NCI-H2227 (cell line): ENCODE results near the gene CAB39.
"Not testable (repeated sequence)": the region's sequence is repeated elsewhere in the genome, so short reads cannot be mapped to it uniquely, and the experiment has no call there.

Source experiments
- DNase-seq: peaks from one replicate; lab custom pipeline; 2025; ENCODE audit not compliant: unreplicated experiment; lab: John Stamatoyannopoulos, UW

CAB39 gene

GRCh38 chr2:230713331-230714135 lies 891 bp downstream of the CAB39 start:
- peak; percentile 36 for DNase-seq

- no peak for DNase-seq
Measured at GRCh38 chr2:230714136-230714480, 1.5 kb downstream of the CAB39 start.

- no peak for DNase-seq
Measured at GRCh38 chr2:230715201-230715600, 2.6 kb downstream of the CAB39 start.

- no peak for DNase-seq
Measured at GRCh38 chr2:230716588-230716987, 3.9 kb downstream of the CAB39 start.

- DNase-seq = no peak
Measured at GRCh38 chr2:230717600-230717999, 5.0 kb downstream of the CAB39 start.

- DNase-seq = no peak
Measured at GRCh38 chr2:230719340-230719739, 6.7 kb downstream of the CAB39 start.

GRCh38 chr2:230721712-230722111 lies 9.1 kb downstream of the CAB39 start:
- no peak for DNase-seq

GRCh38 chr2:230722207-230722885 lies 9.7 kb downstream of the CAB39 start:
- no peak for DNase-seq

GRCh38 chr2:230723363-230723762 lies 10.7 kb downstream of the CAB39 start:
- DNase-seq = no peak

- DNase-seq = not testable (repeated sequence)
Measured at GRCh38 chr2:230724957-230725356, 12.3 kb downstream of the CAB39 start.

GRCh38 chr2:230731512-230731911 lies 18.9 kb downstream of the CAB39 start:
- no peak for DNase-seq

GRCh38 chr2:230732914-230733401 lies 20.3 kb downstream of the CAB39 start:
- DNase-seq = no peak

- DNase-seq = no peak
Measured at GRCh38 chr2:230734247-230735175, 21.9 kb downstream of the CAB39 start.

GRCh38 chr2:230735884-230736283 lies 23.2 kb downstream of the CAB39 start:
- DNase-seq = no peak

GRCh38 chr2:230737300-230737699 lies 24.7 kb downstream of the CAB39 start:
- DNase-seq = no peak

GRCh38 chr2:230737791-230738226 lies 25.2 kb downstream of the CAB39 start:
- DNase-seq = no peak

GRCh38 chr2:230738391-230738811 lies 25.8 kb downstream of the CAB39 start:
- DNase-seq = no peak

- no peak for DNase-seq
Measured at GRCh38 chr2:230738924-230739323, 26.3 kb downstream of the CAB39 start.

- DNase-seq = no peak
Measured at GRCh38 chr2:230739961-230740360, 27.3 kb downstream of the CAB39 start.

- DNase-seq = no peak
Measured at GRCh38 chr2:230742781-230743180, 30.1 kb downstream of the CAB39 start.

- DNase-seq = no peak
Measured at GRCh38 chr2:230746213-230746612, 33.6 kb downstream of the CAB39 start.
